ENCODE measurements around the gene ZNF283.
"Not testable (repeated sequence)": the region's sequence is repeated elsewhere in the genome, so short reads cannot be mapped to it uniquely, and the experiment has no call there.

ZNF283 gene

DNA sequence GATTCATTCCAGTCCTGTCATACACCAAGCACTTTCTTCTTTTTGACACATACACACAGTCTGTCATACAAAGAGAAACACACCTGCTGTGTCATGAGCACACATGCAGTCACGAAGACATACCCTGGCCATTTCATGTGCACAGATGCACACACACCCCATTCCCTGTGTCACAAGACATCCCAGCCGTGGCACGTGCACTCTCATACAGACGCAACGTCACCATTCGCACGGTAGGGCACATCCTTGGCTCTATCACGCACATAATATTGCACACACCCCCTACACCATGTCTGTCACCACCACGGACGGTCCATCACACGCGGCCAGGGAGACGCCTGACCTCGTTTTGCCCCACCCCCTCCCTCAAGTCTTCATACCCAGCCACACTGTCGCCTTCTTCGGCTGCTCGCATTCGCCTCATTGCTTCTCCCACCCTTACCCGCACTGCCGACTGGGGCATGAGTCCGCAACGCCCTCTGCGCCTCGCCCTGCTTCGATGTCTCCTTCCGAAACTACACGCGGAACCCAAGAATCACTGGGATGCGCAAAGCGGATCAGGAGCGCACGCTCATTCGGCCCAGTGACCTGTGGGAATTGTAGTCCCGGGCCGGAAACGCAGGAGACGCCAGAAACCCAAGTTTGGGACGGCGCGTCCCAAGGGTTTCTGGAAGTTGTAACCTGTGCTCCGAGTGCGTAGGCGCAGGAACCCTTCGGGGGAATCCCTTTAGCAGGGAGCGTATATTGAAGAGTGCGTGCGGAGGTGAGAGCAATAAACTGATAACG is 6.8 kb upstream of the ZNF283 start:
- TF ChIP-seq, protein P1, sequence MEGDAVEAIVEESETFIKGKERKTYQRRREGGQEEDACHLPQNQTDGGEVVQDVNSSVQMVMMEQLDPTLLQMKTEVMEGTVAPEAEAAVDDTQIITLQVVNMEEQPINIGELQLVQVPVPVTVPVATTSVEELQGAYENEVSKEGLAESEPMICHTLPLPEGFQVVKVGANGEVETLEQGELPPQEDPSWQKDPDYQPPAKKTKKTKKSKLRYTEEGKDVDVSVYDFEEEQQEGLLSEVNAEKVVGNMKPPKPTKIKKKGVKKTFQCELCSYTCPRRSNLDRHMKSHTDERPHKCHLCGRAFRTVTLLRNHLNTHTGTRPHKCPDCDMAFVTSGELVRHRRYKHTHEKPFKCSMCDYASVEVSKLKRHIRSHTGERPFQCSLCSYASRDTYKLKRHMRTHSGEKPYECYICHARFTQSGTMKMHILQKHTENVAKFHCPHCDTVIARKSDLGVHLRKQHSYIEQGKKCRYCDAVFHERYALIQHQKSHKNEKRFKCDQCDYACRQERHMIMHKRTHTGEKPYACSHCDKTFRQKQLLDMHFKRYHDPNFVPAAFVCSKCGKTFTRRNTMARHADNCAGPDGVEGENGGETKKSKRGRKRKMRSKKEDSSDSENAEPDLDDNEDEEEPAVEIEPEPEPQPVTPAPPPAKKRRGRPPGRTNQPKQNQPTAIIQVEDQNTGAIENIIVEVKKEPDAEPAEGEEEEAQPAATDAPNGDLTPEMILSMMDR (IDR thresholded peaks at IDR 0.05; ENCODE audit: low read depth, low read length) = no peak
- peak; percentile 60 to 66 for DNase-seq (ENCODE audit: low read depth in 2 of 2)
- peak overlapping the region; percentile 45 to 56 for H3K4me3 ChIP-seq (replicated peaks in 1 of 2; ENCODE audit: low read depth in 2 of 2, low read length in 2 of 2)

DNA sequence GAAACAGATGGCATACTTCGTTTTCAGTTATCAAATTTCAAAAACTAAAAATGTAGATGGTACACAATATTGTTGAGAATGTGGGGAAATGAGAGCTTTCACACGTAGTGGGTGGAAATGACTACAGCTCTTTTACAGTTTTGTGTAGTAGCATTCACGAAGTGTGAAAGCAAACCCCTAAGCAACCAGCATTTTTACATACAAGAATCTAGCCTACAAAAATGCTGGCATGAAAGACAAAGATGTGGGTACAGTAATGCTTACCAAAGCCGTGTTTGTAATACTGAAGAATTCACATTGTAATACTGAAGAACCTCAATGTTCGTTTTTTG is 6.3 kb upstream of the ZNF283 start:
- H3K4me3 ChIP-seq (replicated peaks in 1 of 2; ENCODE audit: low read depth in 2 of 2, low read length in 2 of 2) = peak overlapping the region; percentile 45 to 56
- TF ChIP-seq, protein P1 (IDR thresholded peaks at IDR 0.05; ENCODE audit: low read depth, low read length) = no peak
- DNase-seq (ENCODE audit: low read depth in 2 of 2) = no peak

DNA sequence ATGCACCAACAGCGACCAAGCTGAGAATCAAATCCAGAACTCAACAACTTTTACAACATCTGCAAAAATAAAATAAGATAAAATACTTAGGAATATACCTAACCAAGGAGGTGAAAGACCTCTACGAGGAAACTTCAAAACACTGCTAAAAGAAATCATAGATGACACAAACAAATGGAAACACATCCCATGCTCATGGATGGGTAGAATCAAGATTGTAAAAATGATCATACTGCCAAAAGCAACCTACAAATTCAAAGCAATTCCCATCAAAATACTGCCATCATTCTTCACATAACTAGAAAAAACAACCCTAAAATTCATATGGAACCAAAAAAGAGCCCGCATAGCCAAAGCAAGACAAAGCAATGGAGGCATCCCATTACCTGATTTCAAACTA is 3.3 kb upstream of the ZNF283 start:
- H3K4me3 ChIP-seq (replicated peaks in 1 of 2; ENCODE audit: low read depth in 2 of 2, low read length in 2 of 2); DNase-seq (ENCODE audit: low read depth in 2 of 2): not testable (repeated sequence)

DNA sequence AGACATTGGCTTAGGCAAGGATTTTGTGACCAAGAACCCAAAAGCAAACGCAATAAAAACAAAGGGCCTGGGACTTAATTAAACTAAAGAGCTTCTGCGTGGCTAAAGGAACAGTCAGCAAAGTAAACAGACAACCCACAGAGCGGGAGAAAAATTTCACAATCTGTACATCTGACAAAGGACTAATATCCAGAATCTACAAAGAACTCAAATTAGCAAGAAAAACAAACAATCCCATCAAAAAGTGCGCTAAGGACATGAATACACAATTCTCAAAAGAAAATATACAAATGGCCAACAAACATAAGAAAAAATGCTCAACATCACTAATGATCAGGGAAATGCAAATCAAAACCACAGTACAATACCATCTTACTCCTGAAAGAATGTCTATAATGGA is 2.5 kb upstream of the ZNF283 start:
- H3K4me3 ChIP-seq (replicated peaks in 1 of 2; ENCODE audit: low read depth in 2 of 2, low read length in 2 of 2); DNase-seq (ENCODE audit: low read depth in 2 of 2): not testable (repeated sequence)

DNA sequence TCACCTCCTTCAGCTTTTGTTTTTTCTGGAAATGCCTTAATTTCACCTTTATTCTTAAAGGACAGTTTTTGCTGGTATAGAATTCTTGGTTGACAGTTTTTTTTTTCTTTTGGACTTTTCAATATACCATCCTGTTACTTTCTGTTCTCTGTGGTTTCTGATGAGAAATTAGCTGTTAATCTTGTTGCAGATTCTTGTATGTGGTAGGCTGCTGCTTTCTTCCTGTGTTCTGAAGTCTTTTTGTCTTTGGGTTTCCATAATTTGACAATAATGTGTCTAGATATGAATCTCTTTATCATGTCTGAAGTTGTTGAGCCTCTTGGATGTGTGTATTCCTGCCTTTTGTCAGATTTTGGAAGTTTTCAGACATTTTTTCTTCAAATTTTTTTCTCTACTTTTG is 12.0 kb downstream of the ZNF283 start:
- DNase-seq (ENCODE audit: low read depth in 2 of 2) = no peak
- TF ChIP-seq, protein P1 (IDR thresholded peaks at IDR 0.05; ENCODE audit: low read depth, low read length) = no peak

DNA sequence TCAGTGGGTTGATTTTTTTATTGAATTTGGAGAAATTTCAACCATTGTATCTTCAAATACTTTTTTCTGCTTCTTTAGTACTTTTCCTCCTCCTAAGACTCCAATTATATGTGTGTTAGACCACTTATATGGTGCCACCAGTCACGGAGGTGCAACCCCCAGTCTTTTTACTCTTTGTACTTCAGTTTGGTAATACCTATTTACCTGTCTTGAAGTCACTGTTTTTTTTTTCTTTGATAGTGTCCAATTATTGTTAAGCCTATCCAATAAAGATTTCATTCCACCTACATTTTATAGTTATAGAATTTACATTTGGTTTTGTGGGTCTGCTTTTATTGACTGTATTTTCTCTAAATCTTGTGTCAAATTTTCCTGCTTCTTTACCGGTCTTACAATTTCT is 14.9 kb downstream of the ZNF283 start:
- TF ChIP-seq, protein P1 (IDR thresholded peaks at IDR 0.05; ENCODE audit: low read depth, low read length) = no peak
- H3K4me3 ChIP-seq (replicated peaks in 1 of 2; ENCODE audit: low read depth in 2 of 2, low read length in 2 of 2) = no peak overlapping the region

More for the DNA sequence above, 12.0 kb downstream of the ZNF283 start:
- no peak overlapping the region for H3K4me3 ChIP-seq (replicated peaks in 1 of 2; ENCODE audit: low read depth in 2 of 2, low read length in 2 of 2)

DNA sequence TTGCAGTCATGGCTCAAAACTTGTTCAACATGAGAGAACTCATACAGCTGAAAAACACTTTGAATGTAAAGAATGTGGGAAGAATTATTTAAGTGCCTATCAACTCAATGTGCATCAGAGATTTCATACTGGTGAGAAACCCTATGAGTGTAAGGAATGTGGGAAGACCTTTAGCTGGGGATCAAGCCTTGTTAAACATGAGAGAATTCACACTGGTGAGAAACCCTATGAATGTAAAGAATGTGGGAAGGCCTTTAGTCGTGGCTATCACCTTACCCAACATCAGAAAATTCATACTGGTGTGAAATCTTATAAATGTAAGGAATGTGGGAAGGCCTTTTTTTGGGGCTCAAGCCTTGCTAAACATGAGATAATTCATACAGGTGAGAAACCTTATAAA is 20.1 kb downstream of the ZNF283 start:
- TF ChIP-seq, protein P1 (IDR thresholded peaks at IDR 0.05; ENCODE audit: low read depth, low read length) = no peak
- H3K4me3 ChIP-seq (replicated peaks in 1 of 2; ENCODE audit: low read depth in 2 of 2, low read length in 2 of 2) = no peak overlapping the region
- DNase-seq (ENCODE audit: low read depth in 2 of 2) = peak in 1 of 2 donors; percentile 7

More for the DNA sequence above, 14.9 kb downstream of the ZNF283 start:
- no peak for DNase-seq (ENCODE audit: low read depth in 2 of 2)

DNA sequence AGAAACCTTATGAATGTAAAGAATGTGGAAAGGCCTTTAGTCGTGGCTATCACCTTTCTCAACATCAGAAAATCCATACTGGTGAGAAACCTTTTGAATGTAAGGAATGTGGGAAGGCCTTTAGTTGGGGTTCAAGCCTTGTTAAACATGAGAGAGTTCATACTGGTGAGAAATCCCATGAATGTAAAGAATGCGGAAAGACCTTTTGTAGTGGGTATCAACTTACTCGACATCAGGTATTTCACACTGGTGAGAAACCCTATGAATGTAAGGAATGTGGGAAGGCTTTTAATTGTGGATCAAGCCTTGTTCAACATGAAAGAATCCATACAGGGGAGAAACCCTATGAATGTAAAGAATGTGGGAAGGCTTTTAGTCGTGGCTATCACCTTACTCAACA is 20.8 kb downstream of the ZNF283 start:
- no peak overlapping the region for H3K4me3 ChIP-seq (replicated peaks in 1 of 2; ENCODE audit: low read depth in 2 of 2, low read length in 2 of 2)
- DNase-seq (ENCODE audit: low read depth in 2 of 2) = no peak
- TF ChIP-seq, protein P1 (IDR thresholded peaks at IDR 0.05; ENCODE audit: low read depth, low read length) = no peak

Data from cardiac fibroblast (primary cell).